IMR-90 (cell line): ENCODE data around the gene PGC. TPM values are rescaled to one million over a fixed set of nuclear protein-coding genes. Genes with fewer than 3 reads are reported as not detected.

ENCODE experiments used
- ATAC-seq: fragments of 200-7000 bp; cut with Tn5 transposase; 2 replicates; pipeline ENCODE4 v1.9.1; 2020; ENCODE audit warnings: low read depth, mild to moderate bottlenecking, moderate library complexity
- BruUV-seq: library from RNA; stranded (reverse); fragments of 400-500 nt; replicated peaks from 2 replicates; lab custom pipeline; 2021; lab: Mats Ljungman, UMichigan
- CTCF ChIA-PET: fragments of 300-600 bp; formaldehyde crosslinking; extraction: SDS; loops from one replicate; lab custom pipeline; 2021; ENCODE audit warnings: antibody characterized with exemption; lab: Yijun Ruan, JAX
- POLR2A ChIA-PET: fragments of 300-600 bp; sonication (Branson Sonifier 250); formaldehyde crosslinking; loops from one replicate; lab custom pipeline; 2022; ENCODE audit warnings: antibody characterized with exemption; ENCODE audit not compliant: unreplicated experiment; lab: Charles Lee
- DNase-seq: peaks from one replicate; pipeline ENCODE4 v3.0.0; 2013
- H2AFZ ChIP-seq: replicated peaks from 2 replicates; pipeline ENCODE3; 2013; ENCODE audit warnings: low read length, mild to moderate bottlenecking; ENCODE audit not compliant: poor library complexity
- H2AK5ac ChIP-seq: 2 replicates; pipeline ENCODE4 v1.6.1; 2013; ENCODE audit warnings: low read depth, low read length, inconsistent platforms
- H2AK9ac ChIP-seq: replicated peaks from 2 replicates; pipeline ENCODE3; 2013; ENCODE audit warnings: mild to moderate bottlenecking, low read depth, low read length, moderate library complexity; ENCODE audit not compliant: poor library complexity
- H2BK120ac ChIP-seq: 2 replicates; pipeline ENCODE4 v1.6.1; 2013; ENCODE audit warnings: low read depth, low read length, inconsistent platforms
- H2BK15ac ChIP-seq: 3 replicates; pipeline ENCODE4 v1.6.1; 2013; ENCODE audit warnings: low read depth, low read length, inconsistent platforms
- H2BK20ac ChIP-seq: 2 replicates; pipeline ENCODE4 v1.6.1; 2013; ENCODE audit warnings: low read depth, mild to moderate bottlenecking, inconsistent platforms, low read length, moderate library complexity
- H2BK5ac ChIP-seq: 2 replicates; pipeline ENCODE4 v1.6.1; 2013; ENCODE audit warnings: mild to moderate bottlenecking, low read depth, low read length, inconsistent platforms; ENCODE audit not compliant: poor library complexity, severe bottlenecking
- H3K14ac ChIP-seq: replicated peaks from 2 replicates; pipeline ENCODE4 v1.6.1; 2013; ENCODE audit warnings: low read depth, low read length, inconsistent platforms
- H3K18ac ChIP-seq: 2 replicates; pipeline ENCODE4 v1.6.1; 2013; ENCODE audit warnings: low read depth, low read length, control low read depth
- H3K23ac ChIP-seq: 2 replicates; pipeline ENCODE4 v1.6.1; 2013; ENCODE audit warnings: low read depth, low read length, inconsistent platforms
- H3K27ac ChIP-seq: 2 replicates; pipeline ENCODE4 v1.5.1; 2013; ENCODE audit warnings: mild to moderate bottlenecking, control low read depth, low read length; ENCODE audit not compliant: insufficient read depth
- H3K27me3 ChIP-seq: 2 replicates; pipeline ENCODE4 v1.6.1; 2013; ENCODE audit warnings: low read length; ENCODE audit not compliant: control insufficient read depth, insufficient read depth
- H3K36me3 ChIP-seq: 2 replicates; pipeline ENCODE4 v1.6.1; 2013; ENCODE audit warnings: low read length, mixed read lengths; ENCODE audit not compliant: control insufficient read depth, insufficient read depth
- H3K4ac ChIP-seq: 2 replicates; pipeline ENCODE4 v1.6.1; 2013; ENCODE audit warnings: low read depth, low read length, inconsistent platforms
- H3K4me1 ChIP-seq: 2 replicates; pipeline ENCODE4 v1.6.1; 2013; ENCODE audit warnings: low read length, mixed read lengths; ENCODE audit not compliant: control insufficient read depth, insufficient read depth
- H3K4me2 ChIP-seq: 2 replicates; pipeline ENCODE4 v1.6.1; 2013; ENCODE audit warnings: low read depth, mild to moderate bottlenecking, control low read depth, low read length, moderate library complexity
- H3K4me3 ChIP-seq: 2 replicates; pipeline ENCODE4 v1.5.1; 2013; ENCODE audit warnings: low read depth, mild to moderate bottlenecking, control low read depth, low read length, moderate library complexity; ENCODE audit not compliant: insufficient read depth
- H3K56ac ChIP-seq: 2 replicates; pipeline ENCODE4 v1.6.1; 2013; ENCODE audit warnings: low read length, inconsistent platforms; ENCODE audit not compliant: insufficient read depth; ENCODE audit errors: extremely low read depth
- H3K79me1 ChIP-seq, 2 experiments: 2 replicates each; pipeline ENCODE4 v1.6.1; 2013; ENCODE audit warnings: low read length in 2 of 2, inconsistent platforms in 1 of 2, low read depth in 1 of 2
- H3K9ac ChIP-seq: 2 replicates; pipeline ENCODE4 v1.6.1; 2013; ENCODE audit warnings: low read depth, low read length, control low read depth
- H3K9me1 ChIP-seq: 2 replicates; pipeline ENCODE4 v1.6.1; 2013; ENCODE audit warnings: low read length, inconsistent platforms; ENCODE audit not compliant: insufficient read depth
- H3K9me3 ChIP-seq: 2 replicates; pipeline ENCODE4 v1.6.1; 2013; ENCODE audit warnings: low read length; ENCODE audit not compliant: control insufficient read depth, insufficient read depth
- H4K20me1 ChIP-seq: 2 replicates; pipeline ENCODE4 v1.6.1; 2013; ENCODE audit warnings: low read length, inconsistent platforms; ENCODE audit not compliant: insufficient read depth
- H4K5ac ChIP-seq: 2 replicates; pipeline ENCODE4 v1.6.1; 2013; ENCODE audit warnings: mild to moderate bottlenecking, low read depth, low read length, control low read depth
- H4K8ac ChIP-seq, 2 experiments: 2 replicates each; pipeline ENCODE4 v1.6.1; 2013; ENCODE audit warnings: low read depth in 2 of 2, low read length in 2 of 2, control low read depth in 1 of 2, inconsistent platforms in 1 of 2
- H4K91ac ChIP-seq: 2 replicates; pipeline ENCODE4 v1.6.1; 2013; ENCODE audit warnings: low read depth, low read length, inconsistent platforms; ENCODE audit not compliant: insufficient read depth
- CEBPB ChIP-seq: IDR thresholded peaks from 2 replicates; pipeline ENCODE4 v1.6.1; 2012; ENCODE audit warnings: low read depth, low read length, improper control_type of control experiment
- FOS ChIP-seq: fragments of 150-350 bp; IDR thresholded peaks from 2 replicates; pipeline ENCODE4 v1.6.1; 2016; ENCODE audit warnings: low read depth, low read length
- MAFK ChIP-seq: IDR thresholded peaks from 2 replicates; pipeline ENCODE4 v1.6.1; 2012; ENCODE audit warnings: low read depth, low read length, improper control_type of control experiment
- MAZ ChIP-seq: IDR thresholded peaks from 2 replicates; pipeline ENCODE4 v1.6.1; 2012; ENCODE audit warnings: low read depth, mild to moderate bottlenecking, low read length, improper control_type of control experiment, moderate library complexity, borderline replicate concordance
- MXI1 ChIP-seq: IDR thresholded peaks from 2 replicates; pipeline ENCODE4 v1.6.1; 2012; ENCODE audit warnings: low read depth, mild to moderate bottlenecking, low read length, moderate library complexity, borderline replicate concordance
- NFE2L2 ChIP-seq: fragments of 150-350 bp; IDR thresholded peaks from 2 replicates; pipeline ENCODE4 v1.6.1; 2016; ENCODE audit warnings: low read depth, mild to moderate bottlenecking, low read length
- POLR2A ChIP-seq: IDR thresholded peaks from 2 replicates; pipeline ENCODE4 v1.6.1; 2012; ENCODE audit warnings: mild to moderate bottlenecking, low read depth, low read length
- RAD21 ChIP-seq: IDR thresholded peaks from 2 replicates; pipeline ENCODE4 v1.6.1; 2012; ENCODE audit warnings: low read length, improper control_type of control experiment
- RCOR1 ChIP-seq: IDR thresholded peaks from 2 replicates; pipeline ENCODE4 v1.6.1; 2012; ENCODE audit warnings: mild to moderate bottlenecking, low read length, improper control_type of control experiment; ENCODE audit not compliant: insufficient replicate concordance
- RFX5 ChIP-seq: IDR thresholded peaks from 2 replicates; pipeline ENCODE4 v1.8.0; 2012; ENCODE audit warnings: low read depth, mild to moderate bottlenecking, low read length, moderate library complexity
- SMC3 ChIP-seq: fragments of 150-350 bp; IDR thresholded peaks from 2 replicates; pipeline ENCODE4 v1.6.1; 2016; ENCODE audit warnings: low read depth, mild to moderate bottlenecking, antibody characterized with exemption, low read length, moderate library complexity
- WGBS, 2 experiments: methylation state at CpG; one replicate each; pipeline versions ENCODE4 v1.1.5 to v1.1.7; 2013; ENCODE audit warnings: missing lambda C conversion rate in 2 of 2; ENCODE audit not compliant: insufficient read length in 1 of 2; ENCODE audit errors: extremely low coverage in 2 of 2; 5-methylcytosine and 5-hydroxymethylcytosine counted together
- dilution Hi-C: fragments of 300-500 bp; cut with HindIII; formaldehyde crosslinking; loops from one replicate; pipeline ENCODE4 v1.14.3; 2018; ENCODE audit warnings: low sequenced_read_pairs; ENCODE audit not compliant: unreplicated experiment
- in situ Hi-C: fragments of 300-500 bp; cut with MboI; formaldehyde crosslinking; loops from 3 replicates; pipeline ENCODE4 v1.14.3; 2019; ENCODE audit warnings: low sequenced_read_pairs, inconsistent platforms, mixed read lengths
- intact Hi-C: fragments of 100-400 bp; cut with micrococcal nuclease; formaldehyde crosslinking; loops from 2 replicates; pipeline ENCODE4 v1.10.0; 2022
- polyA plus RNA-seq, 3 experiments: library from polyadenylated mRNA; depleted of rRNA; stranded (reverse); fragments of >200 nt; gene quantifications; 2 replicates each; pipeline ENCODE4 v1.2.3, GENCODE V29; 2012; ENCODE audit warnings: low replicate concordance in 1 of 3
- total RNA-seq: library from RNA; depleted of rRNA; stranded (reverse); fragments of >200 nt; gene quantifications from 2 replicates; pipeline ENCODE4 v1.2.3, GENCODE V29; 2012
- TF ChIP-seq, protein P1 (sequence below): fragments of 150-350 bp; IDR thresholded peaks from 2 replicates; pipeline ENCODE4 v1.6.1; 2017; ENCODE audit warnings: mild to moderate bottlenecking, antibody characterized with exemption, low read length, low read depth
- TF ChIP-seq, protein P2 (sequence below): conservative IDR thresholded peaks from 2 replicates; pipeline ENCODE4 v1.5.1; 2012; ENCODE audit warnings: mild to moderate bottlenecking, low read depth, low read length, improper control_type of control experiment

Gene PGC
- total and polyA plus RNA-seq, 2 of the 4 experiments (the other 2 are of a cell fraction): not detected

GRCh38 chr6:41692730-41693129 is 54.5 kb downstream of the PGC start:
- Histone ChIP-seq H2BK15ac (no peak overlapping the region), H2AK5ac (no peak overlapping the region), H3K27me3 (no peaks in the 10 kb centered on the region; the same call in 1 of the 2 replicates), H3K4me2 (no peak overlapping the region), H3K18ac (no peak overlapping the region), H2BK5ac (no peak overlapping the region), H3K56ac (no peak overlapping the region), H2BK20ac (no peak overlapping the region), H2AK9ac (no peak overlapping the region), H4K91ac (no peak overlapping the region), H3K36me3 (no peaks in the 10 kb centered on the region), H3K4me3 (no peak overlapping the region), H3K27ac (no peak overlapping the region), H2AFZ (no peak overlapping the region), H4K20me1 (no peaks in the 10 kb centered on the region; the same call in 1 of the 2 replicates), H3K9me1 (0 out of 2 replicates have a peak, but pooled peaks cover 2% of the 10 kb centered on the region), H3K9ac (no peak overlapping the region), H3K4me1 (peaks cover 8% of the 10 kb centered on the region), H3K9me3 (no peaks in the 10 kb centered on the region), H3K4ac (no peak overlapping the region), H3K14ac (no peak overlapping the region), H4K8ac (no peak overlapping the region), H3K23ac (no peak overlapping the region), H2BK120ac (no peak overlapping the region), H4K5ac (no peak overlapping the region), H3K79me1 (no peaks in the 10 kb centered on the region)
- DNase-seq (no peak), ATAC-seq (no peak)
- TF ChIP-seq RFX5 (no peak), FOS (no peak), POLR2A (no peak), MAFK (no peak), NFE2L2 (no peak), RCOR1 (no peak), MAZ (no peak), SMC3 (no peak), CEBPB (no peak), RAD21 (no peak), MXI1 (no peak)
- TF ChIP-seq, protein P1, sequence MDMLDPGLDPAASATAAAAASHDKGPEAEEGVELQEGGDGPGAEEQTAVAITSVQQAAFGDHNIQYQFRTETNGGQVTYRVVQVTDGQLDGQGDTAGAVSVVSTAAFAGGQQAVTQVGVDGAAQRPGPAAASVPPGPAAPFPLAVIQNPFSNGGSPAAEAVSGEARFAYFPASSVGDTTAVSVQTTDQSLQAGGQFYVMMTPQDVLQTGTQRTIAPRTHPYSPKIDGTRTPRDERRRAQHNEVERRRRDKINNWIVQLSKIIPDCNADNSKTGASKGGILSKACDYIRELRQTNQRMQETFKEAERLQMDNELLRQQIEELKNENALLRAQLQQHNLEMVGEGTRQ: no peak
- TF ChIP-seq, protein P2, sequence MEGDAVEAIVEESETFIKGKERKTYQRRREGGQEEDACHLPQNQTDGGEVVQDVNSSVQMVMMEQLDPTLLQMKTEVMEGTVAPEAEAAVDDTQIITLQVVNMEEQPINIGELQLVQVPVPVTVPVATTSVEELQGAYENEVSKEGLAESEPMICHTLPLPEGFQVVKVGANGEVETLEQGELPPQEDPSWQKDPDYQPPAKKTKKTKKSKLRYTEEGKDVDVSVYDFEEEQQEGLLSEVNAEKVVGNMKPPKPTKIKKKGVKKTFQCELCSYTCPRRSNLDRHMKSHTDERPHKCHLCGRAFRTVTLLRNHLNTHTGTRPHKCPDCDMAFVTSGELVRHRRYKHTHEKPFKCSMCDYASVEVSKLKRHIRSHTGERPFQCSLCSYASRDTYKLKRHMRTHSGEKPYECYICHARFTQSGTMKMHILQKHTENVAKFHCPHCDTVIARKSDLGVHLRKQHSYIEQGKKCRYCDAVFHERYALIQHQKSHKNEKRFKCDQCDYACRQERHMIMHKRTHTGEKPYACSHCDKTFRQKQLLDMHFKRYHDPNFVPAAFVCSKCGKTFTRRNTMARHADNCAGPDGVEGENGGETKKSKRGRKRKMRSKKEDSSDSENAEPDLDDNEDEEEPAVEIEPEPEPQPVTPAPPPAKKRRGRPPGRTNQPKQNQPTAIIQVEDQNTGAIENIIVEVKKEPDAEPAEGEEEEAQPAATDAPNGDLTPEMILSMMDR: no peak
- dilution Hi-C loops: no loop called here
- ChIA-PET POLR2A (no interaction called here), CTCF (interaction anchor here (1.0 kb wide), 1 partner anchor 90 kb away, joined by 3 read pairs; no protein-coding TSS in a partner anchor)
- BruUV-seq: no TSS peak
- intact Hi-C loops: no loop called here
- 71% methylated on average over 1 of the region's 2 CpGs; no CpG with 5 or more reads in 1 of the 2 experiments for WGBS, 2 experiments
- in situ Hi-C loops: no loop called here
